MM.1S (cell line): ENCODE results near the gene PPP4R1.

Experiments used
- EZH2 ChIP-seq: fragments of 300-600 bp; sonication (generic); optimal IDR thresholded peaks from 2 replicates; pipeline ENCODE3; 2017; ENCODE audit warnings: low read depth, mild to moderate bottlenecking, antibody characterized with exemption, low read length, mixed read lengths
- TF ChIP-seq, protein P1 (sequence below): fragments of 300-600 bp; sonication (generic); IDR thresholded peaks from 2 replicates; pipeline ENCODE4 v1.5.1; 2016; ENCODE audit warnings: antibody characterized with exemption, low read length, mixed read lengths

DNA sequence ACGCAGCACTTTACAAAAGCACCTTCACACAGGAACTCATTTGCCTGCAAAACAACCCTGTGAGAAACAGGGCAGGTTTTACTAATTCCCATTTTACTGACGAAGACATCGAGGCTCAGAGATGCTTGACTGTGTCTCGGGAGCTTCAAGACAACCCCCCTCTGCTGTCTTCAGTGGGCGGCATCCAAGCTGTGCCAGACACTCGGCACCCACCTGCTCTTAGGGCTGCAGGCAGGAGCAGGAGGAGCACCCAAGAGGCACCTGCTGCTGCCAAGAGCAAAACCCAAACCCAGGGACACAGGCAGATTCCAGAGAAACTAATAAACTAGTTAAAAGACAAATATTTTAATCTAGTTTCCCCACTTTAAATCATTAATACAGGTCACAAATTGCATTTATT is 67.9 kb downstream of the PPP4R1 start:
- no peak for TF ChIP-seq EZH2
- TF ChIP-seq, protein P1, sequence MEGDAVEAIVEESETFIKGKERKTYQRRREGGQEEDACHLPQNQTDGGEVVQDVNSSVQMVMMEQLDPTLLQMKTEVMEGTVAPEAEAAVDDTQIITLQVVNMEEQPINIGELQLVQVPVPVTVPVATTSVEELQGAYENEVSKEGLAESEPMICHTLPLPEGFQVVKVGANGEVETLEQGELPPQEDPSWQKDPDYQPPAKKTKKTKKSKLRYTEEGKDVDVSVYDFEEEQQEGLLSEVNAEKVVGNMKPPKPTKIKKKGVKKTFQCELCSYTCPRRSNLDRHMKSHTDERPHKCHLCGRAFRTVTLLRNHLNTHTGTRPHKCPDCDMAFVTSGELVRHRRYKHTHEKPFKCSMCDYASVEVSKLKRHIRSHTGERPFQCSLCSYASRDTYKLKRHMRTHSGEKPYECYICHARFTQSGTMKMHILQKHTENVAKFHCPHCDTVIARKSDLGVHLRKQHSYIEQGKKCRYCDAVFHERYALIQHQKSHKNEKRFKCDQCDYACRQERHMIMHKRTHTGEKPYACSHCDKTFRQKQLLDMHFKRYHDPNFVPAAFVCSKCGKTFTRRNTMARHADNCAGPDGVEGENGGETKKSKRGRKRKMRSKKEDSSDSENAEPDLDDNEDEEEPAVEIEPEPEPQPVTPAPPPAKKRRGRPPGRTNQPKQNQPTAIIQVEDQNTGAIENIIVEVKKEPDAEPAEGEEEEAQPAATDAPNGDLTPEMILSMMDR: no peak
